ENCODE data around the gene DUSP9.
"Not testable (repeated sequence)": the region's sequence is repeated elsewhere in the genome, so short reads cannot be mapped to it uniquely, and the experiment has no call there.

Gene DUSP9

GRCh38 chrX:153694256-153694655 is 47.3 kb downstream of the DUSP9 start:
- DNase-seq: not testable (repeated sequence)

DNA sequence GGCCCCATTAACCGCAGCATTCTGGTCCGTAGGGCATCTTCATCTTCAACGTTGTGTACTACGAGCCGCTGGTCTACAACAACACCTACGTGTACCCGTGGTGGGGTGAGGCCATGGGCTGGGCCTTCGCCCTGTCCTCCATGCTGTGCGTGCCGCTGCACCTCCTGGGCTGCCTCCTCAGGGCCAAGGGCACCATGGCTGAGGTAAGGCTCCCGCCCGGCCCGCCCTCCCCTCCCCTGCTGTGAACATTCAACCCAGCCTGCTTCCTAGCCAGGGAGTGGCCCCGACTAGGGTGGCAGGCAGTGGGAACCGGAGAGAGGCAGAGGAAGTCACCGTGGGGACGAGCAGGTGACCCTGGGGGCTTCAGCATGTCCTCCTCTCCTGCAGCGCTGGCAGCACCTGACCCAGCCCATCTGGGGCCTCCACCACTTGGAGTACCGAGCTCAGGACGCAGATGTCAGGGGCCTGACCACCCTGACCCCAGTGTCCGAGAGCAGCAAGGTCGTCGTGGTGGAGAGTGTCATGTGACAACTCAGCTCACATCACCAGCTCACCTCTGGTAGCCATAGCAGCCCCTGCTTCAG is 47.8 kb downstream of the DUSP9 start:
- no peak for DNase-seq

- DNase-seq: no peak
Observed at GRCh38 chrX:153696100-153696499, 49.1 kb downstream of the DUSP9 start.

- DNase-seq: not testable (repeated sequence)
Observed at GRCh38 chrX:153696538-153696937, 49.5 kb downstream of the DUSP9 start.

DNA sequence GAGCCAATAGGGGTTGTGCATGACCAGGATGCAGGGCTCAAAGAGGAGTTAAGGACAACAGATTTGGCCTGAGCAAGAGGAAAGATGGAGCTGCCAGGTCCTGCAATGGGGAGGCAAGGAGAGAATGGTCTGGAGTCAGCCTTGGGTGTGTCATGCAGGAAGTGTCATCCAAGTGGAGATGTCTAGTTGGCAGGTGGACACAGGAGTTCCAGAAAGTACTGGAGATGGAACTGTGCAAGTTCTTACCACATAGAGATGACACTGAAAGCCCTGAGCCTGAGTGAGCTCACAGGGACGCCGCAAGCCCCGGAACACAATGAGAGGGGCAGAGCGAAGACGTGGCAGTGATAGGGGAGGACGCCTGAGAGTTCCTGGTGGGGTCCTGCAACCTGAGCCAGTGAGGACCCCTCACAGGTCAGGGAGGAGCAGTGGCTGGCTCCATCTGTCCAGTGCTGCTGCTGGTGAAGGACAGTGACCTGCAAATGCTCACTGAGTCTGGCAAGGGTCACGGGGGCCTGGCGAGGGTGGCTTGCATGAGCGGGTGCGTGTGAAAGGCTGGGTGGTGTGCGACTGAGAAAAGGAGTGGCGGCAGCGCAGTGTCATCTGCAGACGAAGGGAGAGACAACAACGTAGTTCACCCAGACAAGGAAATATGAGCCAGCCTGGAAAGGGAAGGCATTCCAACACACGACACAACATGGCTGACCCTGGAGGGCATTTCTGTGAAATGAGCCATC is 50.2 kb downstream of the DUSP9 start:
- not testable (repeated sequence) for DNase-seq

DNA sequence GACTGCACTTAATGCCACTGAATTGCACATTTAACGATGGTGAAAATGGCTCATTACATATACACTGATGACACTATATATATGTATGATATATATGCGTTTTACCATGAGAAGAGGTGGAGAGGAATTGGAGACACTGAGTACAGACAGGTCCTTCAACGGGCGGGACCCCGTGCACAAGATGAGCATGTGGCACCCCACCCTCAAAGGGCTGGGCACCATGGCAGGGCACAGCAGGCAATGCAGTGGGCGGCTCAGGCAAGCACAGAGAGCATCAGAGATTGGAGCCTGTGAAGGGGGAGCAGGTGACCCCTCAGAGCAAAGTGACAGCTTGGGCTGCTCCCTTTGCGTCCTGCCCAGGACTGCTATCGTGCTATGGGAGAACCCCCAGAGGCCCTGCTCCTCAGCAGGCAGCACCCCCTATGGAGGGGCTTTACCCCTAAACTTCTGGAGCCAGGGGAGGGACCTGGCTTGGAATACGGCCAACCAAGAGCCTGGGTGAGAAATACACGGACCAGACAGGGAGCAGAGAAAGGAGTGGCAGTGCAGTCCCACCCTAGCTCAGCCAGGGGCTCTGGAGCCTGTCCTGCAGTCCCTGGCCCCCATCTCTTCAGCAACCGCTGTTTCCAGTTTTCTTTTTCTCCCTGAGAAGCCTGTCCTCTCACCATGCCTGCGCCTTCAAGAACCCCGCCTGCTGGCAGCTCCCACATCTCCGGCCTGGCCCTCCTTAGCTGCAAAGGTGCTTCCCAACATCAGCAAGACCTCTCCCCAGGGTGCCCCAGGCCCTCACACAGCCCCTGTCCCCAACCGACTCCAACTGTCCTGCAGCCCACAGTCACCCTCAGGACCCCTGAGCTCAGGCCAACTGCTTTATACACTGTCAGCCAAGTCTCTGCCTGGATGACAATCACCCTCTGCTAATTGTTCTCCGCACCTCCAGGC is 51.2 kb downstream of the DUSP9 start:
- no peak for DNase-seq

GRCh38 chrX:153699210-153699783 is 52.3 kb downstream of the DUSP9 start:
- not testable (repeated sequence) for DNase-seq

GRCh38 chrX:153699784-153700371 is 52.9 kb downstream of the DUSP9 start:
- DNase-seq: not testable (repeated sequence)

- no peak for DNase-seq
Observed at GRCh38 chrX:153700376-153700945, 53.5 kb downstream of the DUSP9 start.
